NOMO-1 treated with dmso at 0.1 percent for 144 hours (cell line): ENCODE data around the gene XDH.

Experiments used
- DNase-seq: peaks from one replicate; lab custom pipeline; 2025; ENCODE audit not compliant: unreplicated experiment; lab: John Stamatoyannopoulos, UW

Gene XDH

DNA sequence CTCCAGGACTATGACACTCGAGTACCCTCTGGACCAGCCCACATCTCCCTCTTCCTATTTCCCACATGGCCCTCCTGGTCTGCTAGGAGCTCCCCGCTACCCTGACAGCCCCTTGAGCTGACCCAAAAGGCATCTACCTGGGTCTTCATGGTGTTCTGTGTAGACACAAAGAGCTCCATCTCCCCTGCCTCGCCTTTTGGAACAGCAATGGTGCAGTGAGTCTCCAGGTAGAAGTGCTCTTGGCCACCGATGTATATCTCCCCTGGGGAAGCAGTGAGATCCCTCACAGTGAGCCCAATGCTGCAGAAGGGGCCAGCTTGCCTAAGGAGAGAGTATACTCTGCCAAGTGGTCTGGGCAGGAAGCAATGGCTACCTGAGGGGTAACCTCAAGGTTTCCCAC lies 47.8 kb downstream of the XDH start:
- no peak for DNase-seq

DNA sequence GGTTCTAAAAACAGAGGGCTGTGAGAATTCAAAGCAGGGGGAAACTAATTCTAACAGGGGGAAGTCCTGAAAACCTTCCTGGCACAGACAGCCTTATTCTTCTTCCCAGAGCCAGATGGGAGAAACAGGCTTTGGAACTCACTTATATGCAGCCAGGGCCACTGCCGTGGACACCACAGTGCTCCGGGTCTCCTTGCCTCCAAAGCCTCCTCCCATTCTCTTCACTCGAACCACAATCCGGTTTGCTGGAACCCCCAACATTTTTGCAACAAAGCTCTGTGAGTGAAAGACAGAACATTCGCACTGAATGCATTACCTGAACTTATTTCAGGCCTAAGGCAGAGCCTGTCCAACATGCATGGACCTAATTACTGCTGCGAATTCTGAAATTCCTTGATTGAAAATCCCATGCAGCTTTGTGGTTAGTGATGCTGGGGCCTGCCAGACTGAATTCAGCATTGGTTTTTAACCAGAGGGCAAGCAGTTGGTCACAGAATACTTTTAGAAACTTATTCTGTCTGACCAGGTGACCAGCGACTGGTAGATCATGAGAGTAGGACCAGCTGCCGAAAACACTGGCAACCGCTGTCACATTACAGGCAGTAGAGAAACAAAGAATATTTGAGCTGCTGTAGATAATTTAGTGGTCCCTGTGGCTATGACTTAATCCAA lies 48.6 kb downstream of the XDH start:
- no peak for DNase-seq

DNA sequence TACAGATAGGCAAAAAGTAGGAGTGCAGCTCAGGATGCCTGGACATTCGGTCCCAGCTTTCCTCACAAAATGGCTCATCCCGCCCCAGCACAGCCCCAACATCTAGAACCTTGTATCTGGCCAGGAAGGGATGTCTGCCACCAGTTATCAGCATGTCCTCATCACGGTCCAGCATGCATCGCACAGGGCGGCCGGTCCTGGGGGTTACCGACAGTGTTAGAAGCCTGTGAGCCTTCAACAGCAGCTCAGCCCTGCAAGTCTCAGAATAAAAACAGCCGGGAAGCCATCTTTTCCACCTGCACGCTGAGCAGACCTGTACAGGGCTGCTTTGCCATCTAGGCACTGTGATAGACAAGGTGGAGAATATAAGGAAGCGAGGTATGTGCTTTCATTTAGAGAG lies 49.2 kb downstream of the XDH start:
- no peak for DNase-seq

DNA sequence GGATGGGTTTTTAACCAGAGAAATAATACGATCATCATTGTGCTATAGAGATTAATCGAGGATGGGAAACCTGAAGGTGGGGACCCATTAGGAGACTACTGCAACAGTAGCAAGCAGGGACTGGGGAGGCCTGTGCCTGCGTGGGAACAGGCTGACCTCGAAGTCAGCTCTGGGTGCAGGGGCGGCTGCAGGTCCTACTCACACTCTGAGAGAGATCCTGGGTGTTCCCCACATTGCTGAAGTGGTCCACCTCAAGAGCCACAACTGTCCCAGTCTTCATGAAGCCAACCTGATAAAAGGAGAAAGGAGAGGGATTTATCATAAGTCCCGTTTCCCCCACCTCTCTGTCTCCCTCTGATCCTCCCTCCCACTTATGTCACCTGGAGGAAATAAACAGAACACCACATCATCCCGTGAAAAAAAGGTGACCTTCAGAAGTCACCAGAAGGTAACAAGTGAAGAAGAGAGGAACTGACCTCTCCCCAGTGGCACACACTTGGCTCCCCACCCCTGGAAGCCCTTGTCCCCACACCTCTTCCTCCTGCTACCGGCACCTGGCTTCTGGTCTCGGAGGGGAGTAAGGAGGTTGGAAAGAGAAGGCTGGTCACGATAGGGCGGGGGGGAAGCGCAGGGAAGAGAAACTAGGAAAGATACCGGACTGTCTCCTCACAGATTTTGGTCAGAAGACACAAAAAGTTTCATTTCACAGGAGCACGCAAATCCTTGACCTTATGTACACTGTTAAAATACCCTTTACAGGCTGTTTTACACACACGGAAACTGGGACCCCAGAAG lies 50.4 kb downstream of the XDH start:
- no peak for DNase-seq

DNA sequence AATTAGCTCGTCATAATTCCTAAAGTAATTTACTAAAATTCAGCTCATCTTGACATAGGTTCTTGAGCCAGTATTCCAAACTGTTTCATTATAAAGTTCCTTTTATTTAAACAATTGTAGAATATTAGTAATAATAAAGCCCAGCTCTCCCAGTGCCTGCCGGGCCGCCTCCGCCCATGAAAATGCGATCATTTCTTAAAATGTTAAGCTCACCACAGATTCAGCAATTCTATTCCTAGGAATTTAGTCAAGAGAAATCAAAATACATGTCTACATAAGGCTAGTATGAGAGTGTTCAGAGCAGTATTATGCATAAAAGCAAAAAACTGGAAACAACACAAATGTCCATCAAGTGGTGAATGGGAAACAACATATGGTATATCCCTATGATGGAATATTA lies 52.0 kb downstream of the XDH start:
- no peak for DNase-seq

DNA sequence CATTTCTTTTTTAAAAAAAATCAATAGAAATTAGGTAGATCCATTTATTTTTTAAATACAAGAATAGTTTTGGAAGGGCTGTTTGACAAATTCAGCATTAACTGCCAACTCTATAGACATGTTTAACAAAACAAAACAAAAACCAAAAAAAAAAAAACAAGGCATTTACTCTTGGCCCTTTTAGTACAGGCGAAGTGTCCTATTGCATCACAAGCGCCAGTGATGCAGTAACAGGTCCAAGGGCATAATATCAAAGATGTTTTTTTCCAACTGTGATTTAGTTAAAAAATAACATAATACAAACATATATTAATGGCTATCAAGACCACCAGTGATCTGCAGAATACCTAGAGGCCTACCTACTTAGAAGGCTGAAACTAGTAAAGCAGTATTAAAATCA lies 55.3 kb downstream of the XDH start:
- DNase-seq = no peak

DNA sequence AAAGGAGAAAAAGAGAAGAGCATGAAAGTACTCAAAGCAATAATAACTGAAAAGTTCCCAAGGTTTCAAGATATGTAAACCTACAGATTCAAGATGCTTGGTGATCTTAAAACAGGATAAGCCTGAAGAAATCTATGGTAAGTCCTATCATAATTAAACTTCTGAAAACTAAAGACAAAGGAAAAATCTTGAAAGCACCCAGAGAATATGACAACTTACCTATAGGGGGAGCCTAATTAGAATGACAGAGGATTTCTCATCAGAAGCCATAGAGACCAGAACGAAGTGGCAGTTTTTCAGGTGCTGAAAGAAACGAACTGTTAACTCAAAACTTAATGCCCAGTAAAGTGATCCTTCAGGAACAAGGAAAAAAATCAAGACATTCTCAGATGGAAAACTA lies 59.7 kb downstream of the XDH start:
- peak; percentile 2 for DNase-seq

DNA sequence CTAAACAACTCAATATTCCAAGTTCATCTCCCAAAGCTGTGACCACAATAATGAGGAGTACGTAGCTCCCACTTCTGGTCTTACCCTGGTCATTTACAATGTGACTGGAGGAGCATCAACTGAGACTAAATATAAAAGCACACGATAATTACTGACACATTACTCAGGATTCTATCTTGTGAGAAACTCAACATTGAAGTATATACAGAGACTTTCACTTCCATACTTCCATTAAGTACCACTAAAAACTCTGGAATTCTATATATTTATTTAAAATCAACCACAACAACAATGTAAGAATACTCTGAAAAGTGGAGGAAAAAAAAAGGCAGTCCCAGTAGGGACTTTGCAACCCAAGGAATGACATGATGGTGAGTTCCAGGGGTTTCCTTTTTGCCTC lies 61.4 kb downstream of the XDH start:
- no peak for DNase-seq

DNA sequence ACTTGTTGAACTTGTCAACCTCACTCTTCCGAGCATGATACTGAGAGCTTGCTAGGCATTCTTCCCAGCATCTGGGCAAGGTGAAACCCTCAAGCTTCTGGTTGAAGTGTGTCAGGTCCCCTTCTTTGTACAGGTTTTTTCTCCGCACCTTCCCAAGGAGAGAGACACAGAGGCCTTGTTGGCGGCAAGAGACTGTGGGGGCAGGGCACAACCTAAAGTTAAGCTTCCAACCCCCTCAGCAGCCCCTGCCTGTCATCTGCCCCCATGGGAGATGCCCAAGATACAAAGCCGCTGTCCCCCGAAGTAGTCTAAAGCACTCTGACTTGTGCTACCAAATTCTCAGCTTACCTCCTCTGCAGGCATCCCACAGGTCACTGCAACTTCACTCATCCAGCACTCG lies 64.9 kb downstream of the XDH start:
- no peak for DNase-seq

DNA sequence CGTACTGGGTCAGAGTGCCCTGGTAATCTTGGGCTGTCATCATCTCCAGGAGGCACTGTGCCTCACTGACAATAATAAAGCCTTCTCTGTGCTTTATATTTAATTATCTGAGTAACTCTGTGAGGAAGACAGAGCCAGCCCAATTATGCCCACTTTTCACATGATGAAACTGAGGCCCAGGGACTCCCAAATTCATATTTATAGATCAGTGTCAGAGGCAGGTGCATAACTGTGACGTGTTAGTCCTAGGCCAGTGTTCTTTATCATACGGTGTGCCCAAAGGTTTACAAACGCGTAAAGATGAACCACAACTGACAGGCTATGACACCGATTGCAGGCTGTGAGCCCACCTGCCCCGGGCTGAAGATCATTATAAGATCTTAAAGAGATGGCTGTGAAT lies 65.4 kb downstream of the XDH start:
- no peak for DNase-seq

DNA sequence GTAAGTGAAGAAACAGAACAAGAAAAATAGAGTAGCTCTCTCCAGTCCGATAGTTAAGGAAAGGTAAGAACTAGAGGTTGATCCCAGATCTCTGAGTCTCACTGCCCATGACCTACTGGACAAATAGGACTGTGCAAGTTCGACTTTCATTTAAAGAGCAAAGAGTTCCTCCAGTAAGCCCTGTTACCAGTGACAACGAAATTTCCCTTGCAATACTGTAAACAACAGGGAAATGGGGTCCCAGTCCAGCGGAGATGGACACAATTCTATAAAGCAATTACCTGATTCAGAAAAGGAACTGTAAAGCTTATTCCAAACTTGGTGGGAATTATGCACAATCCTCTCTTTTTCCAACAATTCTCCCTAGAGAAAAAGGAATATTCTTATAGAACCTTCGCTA lies 65.9 kb downstream of the XDH start:
- DNase-seq = no peak

DNA sequence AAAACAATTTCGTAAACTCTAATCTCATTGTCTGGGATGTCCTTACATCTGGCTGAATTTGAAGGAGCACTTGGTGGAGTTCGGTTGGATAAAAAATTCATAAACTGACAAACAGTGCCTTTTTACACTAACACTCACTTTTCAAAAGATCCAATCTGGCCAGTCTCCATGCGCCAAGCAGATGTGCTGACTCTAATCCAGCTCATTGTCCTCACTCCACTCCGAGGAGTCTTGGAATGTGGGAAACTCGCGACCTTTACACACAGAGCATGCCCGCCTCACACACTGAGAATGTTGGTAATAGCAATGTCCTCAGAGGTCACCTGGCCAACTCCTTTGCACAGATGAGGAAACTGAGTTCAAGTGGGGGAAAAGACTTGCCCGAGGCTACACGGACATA lies 66.8 kb downstream of the XDH start:
- no peak for DNase-seq

DNA sequence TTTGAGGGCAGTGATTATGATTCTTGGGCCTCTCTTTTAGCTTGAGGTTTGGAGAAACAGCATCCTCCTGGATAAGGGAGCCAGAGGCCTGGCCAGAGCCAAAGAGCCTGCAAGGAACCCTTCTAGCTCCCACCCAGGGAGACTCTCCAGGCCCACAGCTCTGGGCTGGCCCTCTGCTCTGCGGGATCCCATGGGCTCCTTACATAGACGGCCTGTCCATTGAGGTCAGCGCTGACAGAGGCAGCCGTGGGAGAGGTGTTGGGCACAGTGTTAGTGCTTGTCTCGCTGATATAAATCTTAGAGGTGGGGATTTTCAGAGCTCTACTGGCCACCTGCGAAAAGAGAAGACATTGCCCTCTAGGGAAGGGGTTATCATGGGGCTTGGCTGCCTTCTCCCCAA lies 67.2 kb downstream of the XDH start:
- no peak for DNase-seq

DNA sequence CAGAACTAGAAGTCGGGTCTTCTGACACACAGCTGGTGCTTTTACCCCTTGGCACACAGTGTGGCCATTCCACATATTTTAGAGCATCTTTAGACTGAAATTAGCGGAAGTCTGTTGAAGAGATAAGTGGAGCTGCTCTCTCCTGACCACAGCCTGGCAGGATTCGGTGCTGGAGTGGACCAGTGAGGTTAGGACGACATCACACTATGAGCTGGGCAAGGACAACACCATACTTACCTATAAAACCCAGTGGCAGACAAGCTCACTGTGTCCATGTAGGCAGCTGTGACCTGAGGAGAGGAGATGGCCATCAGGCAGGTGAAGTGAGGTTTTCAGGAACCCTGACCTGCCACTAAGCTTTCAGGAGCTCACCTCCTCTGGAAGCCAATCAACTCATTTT lies 70.1 kb downstream of the XDH start:
- no peak for DNase-seq

DNA sequence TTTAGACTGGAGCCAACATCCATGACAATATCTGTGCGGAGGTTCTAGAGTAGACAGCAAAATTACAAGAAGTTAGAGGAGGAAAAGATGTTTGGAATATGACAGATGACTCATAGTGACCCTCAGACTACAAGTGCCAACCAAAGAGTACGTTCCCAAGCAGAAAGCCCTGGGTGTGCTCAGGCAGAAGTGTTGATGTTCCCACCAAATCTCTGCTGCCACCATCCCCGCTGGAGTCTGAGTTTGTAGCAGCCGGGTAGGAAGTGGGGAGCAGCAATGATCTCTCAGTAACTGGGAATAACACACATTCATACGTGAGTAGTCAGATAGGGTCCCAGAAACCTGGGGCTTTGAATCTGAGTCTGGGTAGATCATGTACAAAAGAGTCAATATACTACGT lies 73.2 kb downstream of the XDH start:
- no peak for DNase-seq

DNA sequence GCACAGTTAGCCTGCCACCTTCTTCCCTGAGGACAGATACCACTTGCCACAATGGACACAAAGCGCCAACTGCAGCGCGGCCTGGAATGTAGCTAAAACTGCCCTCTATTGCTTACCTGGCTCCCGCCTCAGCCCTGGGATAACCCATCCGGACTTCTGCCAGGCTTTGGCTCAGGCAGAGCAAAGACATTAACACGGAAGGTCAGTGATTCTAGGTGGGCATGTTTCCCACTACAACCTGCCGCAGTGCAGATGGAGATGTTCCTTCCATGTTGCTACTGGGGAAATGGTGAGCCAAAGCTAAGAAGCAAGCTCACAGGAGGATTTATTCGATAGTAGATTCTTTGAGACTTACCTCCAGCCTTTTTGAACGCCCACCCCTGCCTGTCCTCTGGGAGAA lies 74.8 kb downstream of the XDH start:
- no peak for DNase-seq

DNA sequence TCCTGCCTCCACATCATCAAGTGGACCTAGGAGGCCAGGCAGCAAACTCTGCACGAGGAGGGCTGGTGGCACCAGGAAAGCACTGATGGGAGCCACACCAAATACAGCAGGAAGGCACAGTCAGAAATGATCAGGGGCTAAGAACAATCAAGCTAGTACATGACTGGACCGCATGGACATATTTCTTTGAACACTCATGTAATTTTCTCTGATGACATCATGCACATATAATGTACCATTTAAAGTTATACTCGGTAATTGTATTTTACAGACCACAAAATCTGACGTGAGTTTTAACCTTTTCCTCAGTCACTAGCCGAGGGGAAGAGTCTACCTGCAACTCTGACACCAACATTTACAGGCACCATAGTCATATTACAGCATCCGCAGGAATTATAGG lies 76.7 kb downstream of the XDH start:
- DNase-seq = no peak

DNA sequence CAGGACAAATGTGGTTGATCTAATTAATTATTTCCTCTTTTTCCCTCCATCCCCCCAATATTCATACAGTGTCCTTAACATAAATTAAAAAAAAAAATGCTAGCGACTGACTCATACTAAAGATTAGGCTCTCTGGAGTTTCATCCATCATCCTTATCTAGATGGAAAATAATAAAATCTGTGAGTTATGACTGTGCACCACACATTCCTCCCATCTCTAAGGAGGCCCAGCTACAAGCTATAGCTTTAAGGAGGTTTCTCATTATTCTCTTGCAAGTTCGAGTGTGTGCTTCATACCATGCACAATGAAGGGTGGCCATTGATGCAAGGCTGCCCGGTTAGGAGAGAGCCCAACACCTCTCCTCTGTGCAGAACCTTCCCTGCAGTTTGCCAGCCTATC lies 77.3 kb downstream of the XDH start:
- DNase-seq = no peak

DNA sequence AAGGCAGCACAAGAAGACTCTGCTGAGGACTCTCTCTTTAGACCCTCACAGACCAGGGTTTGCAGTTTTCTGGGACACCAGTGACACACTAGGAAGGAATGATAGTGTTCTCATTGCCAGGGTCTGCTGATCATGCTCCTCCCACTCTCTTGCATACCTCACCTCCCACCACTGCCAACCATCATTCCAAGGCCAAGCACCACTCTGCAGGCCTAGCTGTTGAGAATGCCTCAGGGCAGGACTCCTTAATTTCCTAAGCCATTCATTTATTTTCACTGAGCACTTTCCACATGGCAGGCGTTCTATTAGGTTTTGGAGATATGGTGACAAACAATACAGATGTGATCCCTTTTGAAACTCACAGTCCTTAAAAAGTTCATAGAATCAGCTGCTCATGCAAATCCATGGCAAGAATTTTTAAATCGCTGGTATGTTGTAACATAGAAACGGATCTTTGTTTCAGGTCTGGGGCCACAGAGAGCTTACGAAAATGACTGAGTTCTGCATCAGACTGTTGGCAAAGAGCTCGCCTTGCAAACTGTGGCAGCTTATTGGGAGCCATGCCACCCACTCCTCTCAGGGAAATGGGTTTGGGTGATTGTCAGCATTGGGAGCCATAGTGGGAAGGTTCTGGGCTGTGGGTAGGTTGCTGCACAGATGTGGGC lies 78.5 kb downstream of the XDH start:
- DNase-seq = no peak

DNA sequence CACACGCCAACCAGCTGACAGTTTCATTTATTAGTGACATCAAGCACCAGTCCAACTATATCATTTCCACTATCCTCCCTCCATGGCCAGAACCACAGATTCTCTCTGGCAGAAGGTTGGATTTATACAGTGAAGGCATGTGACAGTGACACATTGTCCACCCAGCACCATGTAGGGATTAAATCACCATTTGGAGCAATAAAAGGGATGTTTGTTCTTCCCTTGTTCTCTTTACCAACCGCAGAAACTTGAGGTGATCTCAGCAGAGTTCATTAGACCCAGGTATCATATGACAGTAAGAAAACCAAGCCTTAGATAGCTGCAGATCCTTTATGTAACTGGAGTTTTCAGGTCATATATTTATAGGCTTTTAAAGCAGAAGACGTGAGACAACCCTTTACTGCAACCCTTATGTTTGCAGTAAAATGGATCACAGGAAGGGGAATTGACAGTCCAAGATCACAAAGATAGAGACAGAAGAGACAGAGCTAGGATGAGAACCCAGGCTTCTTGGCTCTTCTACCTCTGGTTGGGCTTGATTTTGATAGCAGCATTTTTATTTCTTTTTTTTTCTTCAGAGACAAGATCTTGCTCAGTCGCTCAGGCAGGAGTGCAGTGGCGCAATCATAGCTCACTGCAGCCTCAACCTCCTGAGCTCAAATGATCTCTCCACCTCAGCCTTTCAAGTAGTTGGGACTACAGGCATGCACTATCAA lies 80.1 kb downstream of the XDH start:
- DNase-seq = no peak

DNA sequence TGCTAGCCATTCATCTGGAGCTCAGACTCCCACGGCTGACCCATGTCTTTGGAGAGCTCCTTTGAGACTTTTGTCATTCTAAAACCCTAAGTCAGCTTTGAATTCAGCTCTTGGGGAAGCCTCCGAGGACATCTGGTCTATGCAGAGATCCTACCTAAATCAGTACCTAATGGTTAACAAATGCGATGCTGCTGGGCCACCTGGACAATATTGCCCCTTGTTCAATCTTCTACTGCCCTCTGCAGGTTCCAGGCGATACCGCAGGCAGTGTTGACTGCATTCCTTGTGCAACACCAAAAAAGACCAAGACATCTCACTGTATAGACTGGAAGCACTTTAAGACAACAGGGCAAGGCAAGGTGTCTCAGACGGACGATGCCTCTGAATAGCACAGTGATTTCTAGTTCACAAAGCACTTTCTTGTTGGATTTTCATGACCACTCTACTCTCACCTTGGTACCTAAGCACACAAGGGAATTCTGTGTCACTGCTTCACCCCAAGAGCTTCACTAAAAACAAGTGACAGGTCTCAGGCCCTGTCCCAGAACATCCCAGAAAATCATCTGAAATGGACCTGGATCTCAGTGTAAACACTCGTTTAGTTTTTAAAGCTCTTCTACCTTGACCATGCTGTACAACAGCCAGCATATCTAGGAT lies 80.9 kb downstream of the XDH start:
- peak; percentile 42 for DNase-seq
